Testis (tissue), 3 donors: ENCODE measurements around the gene MAP3K1. TPM values are rescaled to one million over a fixed set of nuclear protein-coding genes. Genes with fewer than 3 reads are reported as not detected.

Experiments
- DNase-seq: peaks from one replicate; pipeline ENCODE4 v3.0.0-alpha.2; 2019
- H3K27ac ChIP-seq, 2 donors: fragments of 200-600 bp; sonication (generic); one replicate each; pipeline ENCODE4 v1.5.1; 2019
- H3K27me3 ChIP-seq: fragments of 200-600 bp; sonication (generic); one replicate; pipeline ENCODE4 v1.5.1; 2019
- H3K36me3 ChIP-seq: fragments of 200-600 bp; sonication (generic); one replicate; pipeline ENCODE4 v1.5.1; 2017; ENCODE audit warnings: low read depth; ENCODE audit errors: missing control alignments
- H3K4me1 ChIP-seq: fragments of 200-600 bp; sonication (generic); one replicate; pipeline ENCODE4 v1.5.1; 2019
- H3K4me3 ChIP-seq, 2 donors: fragments of 200-600 bp; sonication (generic); one replicate each; pipeline ENCODE4 v1.5.1; 2017 to 2019
- H3K9me3 ChIP-seq: fragments of 200-600 bp; sonication (generic); one replicate; pipeline ENCODE4 v1.5.1; 2017
- CTCF ChIP-seq, 3 experiments: fragments of 450-650 bp in 2 of 3; fragments of 200-600 bp in 1 of 3; sonication (generic) in 1 of 3; IDR thresholded peaks; one replicate each; pipeline ENCODE4 v1.5.1; 2016 to 2019; ENCODE audit warnings: antibody characterized with exemption in 3 of 3, mild to moderate bottlenecking in 2 of 3, moderate library complexity in 1 of 3
- POLR2A ChIP-seq: fragments of 450-650 bp; IDR thresholded peaks from one replicate; pipeline ENCODE4 v1.6.1; 2017; ENCODE audit warnings: antibody characterized with exemption, mild to moderate bottlenecking, moderate library complexity
- WGBS, 2 donors: methylation state at CpG; one replicate each; pipeline ENCODE4 v1.1.5; 2018; 5-methylcytosine and 5-hydroxymethylcytosine counted together
- intact Hi-C: fragments of 100-400 bp; cut with DNase I; formaldehyde crosslinking; loops from one replicate; pipeline ENCODE4 v1.15.1; 2023; ENCODE audit warnings: low total_unique reads
- polyA plus RNA-seq: library from polyadenylated mRNA; stranded (reverse); fragments of 350-450 nt; fragmentation: Illumina TruSeq; extraction: RNeasy Lipid Tissue Mini Kit (QIAGEN cat#74804); gene quantifications from one replicate; pipeline ENCODE4 v1.2.3, GENCODE V29; 2014; ENCODE audit warnings: low read depth, low replicate concordance; ENCODE audit not compliant: insufficient read depth
- total RNA-seq, 2 donors: library from RNA; depleted of rRNA; stranded (reverse); fragments of >200 nt; gene quantifications; one replicate each; pipeline ENCODE4 v1.2.3, GENCODE V29; 2016

The MAP3K1 gene
- total and polyA plus RNA-seq, 3 donors from 2014 or later: 20.4 to 52.0 (median 42.5) TPM

- H3K36me3 ChIP-seq: no peaks in the 10 kb centered on the region
- H3K4me3 ChIP-seq: no peak overlapping the region
- no peaks in the 10 kb centered on the region for H3K9me3 ChIP-seq
- no peak for TF ChIP-seq POLR2A
- TF ChIP-seq CTCF (IDR thresholded peaks at IDR 0.05): no peak
- intact Hi-C loops: no loop called here
- no peak overlapping the region for H3K27ac ChIP-seq
- H3K4me1 ChIP-seq: peaks cover 34% of the 10 kb centered on the region
- no peak for DNase-seq
- no peaks in the 10 kb centered on the region for H3K27me3 ChIP-seq
Observed at GRCh38 chr5:56824019-56824418, 8.7 kb downstream of the MAP3K1 start.

- Histone ChIP-seq H3K27me3 (no peaks in the 10 kb centered on the region), H3K36me3 (no peaks in the 10 kb centered on the region), H3K4me1 (peaks cover 38% of the 10 kb centered on the region), H3K4me3 (no peak overlapping the region), H3K27ac (peak overlapping the region in 1 of 2 donors; percentile 29), H3K9me3 (no peaks in the 10 kb centered on the region)
- intact Hi-C loops: no loop called here
- TF ChIP-seq CTCF (IDR thresholded peaks at IDR 0.05) (no peak), POLR2A (no peak)
- no peak for DNase-seq
- 92 to 95% methylated on average over 3 of the region's 3 CpGs for WGBS, 2 donors
Observed at GRCh38 chr5:56825222-56825824, 10.0 kb downstream of the MAP3K1 start.

GRCh38 chr5:56827049-56827448 lies 11.7 kb downstream of the MAP3K1 start:
- WGBS, 2 donors: 59 to 72% methylated on average over 4 to 5 of the region's 5 CpGs
- no peak for DNase-seq
- peaks cover 38% of the 10 kb centered on the region for H3K4me1 ChIP-seq
- H3K4me3 ChIP-seq: no peak overlapping the region
- no peaks in the 10 kb centered on the region for H3K36me3 ChIP-seq
- intact Hi-C loops: no loop called here
- TF ChIP-seq POLR2A: no peak
- TF ChIP-seq CTCF (IDR thresholded peaks at IDR 0.05): no peak
- no peaks in the 10 kb centered on the region for H3K27me3 ChIP-seq
- peak overlapping the region; percentile 37 to 45 for H3K27ac ChIP-seq
- H3K9me3 ChIP-seq: no peaks in the 10 kb centered on the region

GRCh38 chr5:56827924-56828323 lies 12.6 kb downstream of the MAP3K1 start:
- no peak for TF ChIP-seq CTCF (IDR thresholded peaks at IDR 0.05)
- TF ChIP-seq POLR2A: no peak
- WGBS, 2 donors: 66 to 81% methylated on average over 2 of the region's 2 CpGs
- H3K9me3 ChIP-seq: no peaks in the 10 kb centered on the region
- H3K36me3 ChIP-seq: no peaks in the 10 kb centered on the region
- peaks cover 38% of the 10 kb centered on the region for H3K4me1 ChIP-seq
- DNase-seq: no peak
- H3K4me3 ChIP-seq: no peak overlapping the region
- H3K27me3 ChIP-seq: no peaks in the 10 kb centered on the region
- intact Hi-C loops: no loop called here
- peak overlapping the region; percentile 20 to 37 for H3K27ac ChIP-seq
